Loucy (cell line): Measurements from ENCODE around the gene SHROOM2.

Experiments used
- H2AFZ ChIP-seq: fragments of 200-600 bp; sonication (generic); 2 replicates; pipeline ENCODE4 v1.6.0; 2016; ENCODE audit warnings: antibody characterized with exemption, mild to moderate bottlenecking, low read length, moderate library complexity
- H3F3A ChIP-seq: fragments of 200-600 bp; 2 replicates; pipeline ENCODE4 v1.6.0; 2016; ENCODE audit warnings: antibody characterized with exemption, low read depth, mild to moderate bottlenecking
- H3K27me3 ChIP-seq: fragments of 200-600 bp; sonication (generic); 2 replicates; pipeline ENCODE4 v1.6.1; 2014; ENCODE audit warnings: low read length, mild to moderate bottlenecking; ENCODE audit not compliant: insufficient read depth, poor library complexity, severe bottlenecking
- H3K36me3 ChIP-seq: fragments of 200-600 bp; sonication (generic); 2 replicates; pipeline ENCODE4 v1.6.1; 2016; ENCODE audit warnings: low read length; ENCODE audit not compliant: insufficient read depth
- H3K4me1 ChIP-seq: fragments of 200-600 bp; sonication (generic); 2 replicates; pipeline ENCODE4 v1.5.1; 2014; ENCODE audit warnings: low read length, mild to moderate bottlenecking; ENCODE audit not compliant: insufficient read depth, poor library complexity, severe bottlenecking
- H3K4me2 ChIP-seq: fragments of 200-600 bp; sonication (generic); 2 replicates; pipeline ENCODE4 v1.6.0; 2014; ENCODE audit warnings: antibody characterized with exemption, low read length, low read depth, mild to moderate bottlenecking; ENCODE audit not compliant: poor library complexity, severe bottlenecking
- H3K4me3 ChIP-seq: fragments of 200-600 bp; sonication (generic); 2 replicates; pipeline ENCODE4 v1.5.1; 2014; ENCODE audit warnings: low read length, mild to moderate bottlenecking, mixed read lengths; ENCODE audit not compliant: poor library complexity, severe bottlenecking
- H3K79me2 ChIP-seq: fragments of 200-600 bp; sonication (generic); 2 replicates; pipeline ENCODE4 v1.6.1; 2014; ENCODE audit warnings: low read length; ENCODE audit not compliant: insufficient read depth
- H3K9ac ChIP-seq: fragments of 200-600 bp; sonication (generic); 2 replicates; pipeline ENCODE4 v1.6.0; 2014; ENCODE audit warnings: mild to moderate bottlenecking, low read depth, low read length, moderate library complexity; ENCODE audit not compliant: poor library complexity, severe bottlenecking
- H3K9me2 ChIP-seq: fragments of 200-600 bp; sonication (generic); replicated peaks from 2 replicates; pipeline ENCODE4 v1.6.1; 2016; ENCODE audit warnings: low read depth, low read length, mixed read lengths
- H3K9me3 ChIP-seq: fragments of 200-600 bp; sonication (generic); 2 replicates; pipeline ENCODE4 v1.6.1; 2014; ENCODE audit warnings: mild to moderate bottlenecking, antibody characterized with exemption, low read length, low read depth; ENCODE audit not compliant: insufficient read depth
- H4K20me1 ChIP-seq: fragments of 200-600 bp; sonication (generic); 2 replicates; pipeline ENCODE4 v1.6.0; 2014; ENCODE audit warnings: antibody characterized with exemption, low read length, mild to moderate bottlenecking; ENCODE audit not compliant: insufficient read depth, poor library complexity, severe bottlenecking
- CTCF ChIP-seq: fragments of 200-600 bp; sonication (generic); conservative IDR thresholded peaks from 2 replicates; pipeline ENCODE4 v1.5.1; 2014; ENCODE audit warnings: mild to moderate bottlenecking, antibody characterized with exemption, low read length
- EZH2phosphoT487 ChIP-seq: fragments of 200-600 bp; IDR thresholded peaks from 2 replicates; pipeline ENCODE4 v1.6.1; 2018; ENCODE audit warnings: antibody characterized with exemption, mild to moderate bottlenecking, moderate library complexity, borderline replicate concordance

Gene SHROOM2

DNA sequence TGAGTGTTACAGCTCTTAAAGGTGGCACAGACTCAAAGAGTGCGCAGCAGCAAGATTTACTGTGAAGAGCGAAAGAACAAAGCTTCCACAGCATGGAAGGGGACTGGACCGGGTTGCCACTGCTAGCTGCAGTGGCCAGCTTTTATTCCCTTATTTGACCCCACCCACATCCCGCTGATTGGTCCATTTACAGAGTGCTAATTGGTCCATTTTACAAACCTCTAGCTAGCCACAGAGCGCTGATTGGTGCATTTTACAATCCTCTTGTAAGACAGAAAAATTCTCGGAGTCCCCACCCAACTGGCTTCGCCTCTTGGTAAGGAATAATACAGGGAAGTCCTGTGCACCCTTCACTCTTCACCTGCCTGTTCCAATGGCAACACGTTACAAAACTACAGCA, 1.9 kb upstream of the SHROOM2 start:
- no peaks in the 10 kb centered on the region for H3K4me1 ChIP-seq
- no peak for TF ChIP-seq CTCF

GRCh38 chrX:9785254-9785943, 830 bp upstream of the SHROOM2 start:
- TF ChIP-seq CTCF (no peak), EZH2phosphoT487 (no peak)
- no peaks in the 10 kb centered on the region for H3K4me1 ChIP-seq
- H3K4me2 ChIP-seq: no peak overlapping the region
- H3K27me3 ChIP-seq: no peaks in the 10 kb centered on the region
- no peaks in the 10 kb centered on the region for H3K79me2 ChIP-seq
- H3K4me3 ChIP-seq: no peak overlapping the region
- H4K20me1 ChIP-seq: no peaks in the 10 kb centered on the region
- H3K9me2 ChIP-seq: no peaks in the 10 kb centered on the region
- H3K9ac ChIP-seq: no peak overlapping the region
- no peaks in the 10 kb centered on the region for H3K9me3 ChIP-seq
- no peaks in the 10 kb centered on the region for H3F3A ChIP-seq
- no peak overlapping the region for H2AFZ ChIP-seq
- H3K36me3 ChIP-seq: no peaks in the 10 kb centered on the region

More for the DNA sequence above, 1.9 kb upstream of the SHROOM2 start:
- Histone ChIP-seq H3K9ac (no peak overlapping the region), H3K4me2 (no peak overlapping the region), H3K36me3 (no peaks in the 10 kb centered on the region), H3K27me3 (no peaks in the 10 kb centered on the region), H3K9me2 (no peaks in the 10 kb centered on the region), H3K9me3 (no peaks in the 10 kb centered on the region), H3F3A (no peaks in the 10 kb centered on the region), H3K4me3 (no peak overlapping the region), H2AFZ (no peak overlapping the region), H3K79me2 (no peaks in the 10 kb centered on the region), H4K20me1 (no peaks in the 10 kb centered on the region)

DNA sequence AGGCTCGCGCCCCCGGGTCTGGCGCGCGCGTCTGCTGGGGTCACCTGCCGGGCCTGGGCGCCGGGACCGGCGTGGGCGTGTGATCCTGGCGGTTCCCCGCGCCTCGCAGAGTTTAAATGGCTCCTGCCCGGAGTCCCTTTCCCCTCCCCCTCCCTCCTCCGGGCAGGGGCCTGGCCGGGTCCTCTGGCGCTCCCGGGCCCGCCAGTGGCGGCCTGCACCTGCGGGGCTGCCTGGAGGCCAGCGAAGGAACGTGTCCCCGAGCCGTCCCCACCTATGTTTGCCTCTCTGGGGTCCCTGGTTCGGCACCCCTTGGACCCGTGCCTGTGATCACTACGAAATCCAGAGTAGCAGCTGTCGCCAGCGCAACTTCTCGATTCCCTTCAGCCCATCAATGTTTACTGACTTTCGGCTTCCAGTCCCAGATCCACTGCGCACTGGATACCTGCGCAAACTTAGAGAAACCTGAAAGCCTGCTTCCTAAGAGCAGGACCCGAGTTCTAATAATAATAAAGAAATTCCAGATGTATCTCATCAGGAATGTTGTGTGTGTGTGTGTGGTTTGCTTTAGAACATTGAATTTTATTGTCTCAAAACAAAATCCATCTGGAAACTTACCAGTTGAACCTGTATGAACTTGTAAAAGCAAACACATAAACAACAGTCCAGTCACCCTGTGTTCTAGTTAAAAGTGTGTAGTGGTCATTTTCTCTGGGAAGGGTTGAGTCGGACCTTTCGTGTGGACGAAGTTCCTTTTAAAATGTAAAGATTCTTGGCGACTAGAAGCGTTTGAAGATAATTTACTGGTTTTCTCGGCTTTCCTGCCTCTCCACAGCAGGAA, 788 bp downstream of the SHROOM2 start:
- H2AFZ ChIP-seq: no peak overlapping the region
- H3K36me3 ChIP-seq: no peaks in the 10 kb centered on the region
- no peaks in the 10 kb centered on the region for H3K9me2 ChIP-seq
- H3K79me2 ChIP-seq: no peaks in the 10 kb centered on the region
- H3K4me3 ChIP-seq: no peak overlapping the region
- no peak overlapping the region for H3K4me2 ChIP-seq
- no peaks in the 10 kb centered on the region for H3F3A ChIP-seq
- no peaks in the 10 kb centered on the region for H3K4me1 ChIP-seq
- no peaks in the 10 kb centered on the region for H3K27me3 ChIP-seq
- no peaks in the 10 kb centered on the region for H4K20me1 ChIP-seq
- H3K9ac ChIP-seq: no peak overlapping the region
- TF ChIP-seq CTCF (no peak), EZH2phosphoT487 (no peak)
- no peaks in the 10 kb centered on the region for H3K9me3 ChIP-seq
